Astrocyte of the cerebellum (primary cell): ENCODE results near the gene FSHR.
A peak's percentile ranks its signal among the peaks of the same experiment; 100 is the strongest.

ENCODE experiments used
- DNase-seq: peaks from one replicate; pipeline ENCODE4 v3.0.0-alpha.2; 2011; ENCODE audit warnings: low read depth
- H3K4me3 ChIP-seq: 2 replicates; pipeline ENCODE4 v1.5.1; 2011; ENCODE audit warnings: mild to moderate bottlenecking, low read depth, low read length, moderate library complexity
- in situ Hi-C: cut with HindIII; loops from 2 replicates; pipeline ENCODE4 v1.10.0; 2017; ENCODE audit warnings: low sequenced_read_pairs
- TF ChIP-seq, protein P1 (sequence below): IDR thresholded peaks from 2 replicates; pipeline ENCODE4 v1.5.1; 2012; ENCODE audit warnings: low read length, low read depth, moderate library complexity, mild to moderate bottlenecking; ENCODE audit errors: missing control alignments

FSHR gene

DNA sequence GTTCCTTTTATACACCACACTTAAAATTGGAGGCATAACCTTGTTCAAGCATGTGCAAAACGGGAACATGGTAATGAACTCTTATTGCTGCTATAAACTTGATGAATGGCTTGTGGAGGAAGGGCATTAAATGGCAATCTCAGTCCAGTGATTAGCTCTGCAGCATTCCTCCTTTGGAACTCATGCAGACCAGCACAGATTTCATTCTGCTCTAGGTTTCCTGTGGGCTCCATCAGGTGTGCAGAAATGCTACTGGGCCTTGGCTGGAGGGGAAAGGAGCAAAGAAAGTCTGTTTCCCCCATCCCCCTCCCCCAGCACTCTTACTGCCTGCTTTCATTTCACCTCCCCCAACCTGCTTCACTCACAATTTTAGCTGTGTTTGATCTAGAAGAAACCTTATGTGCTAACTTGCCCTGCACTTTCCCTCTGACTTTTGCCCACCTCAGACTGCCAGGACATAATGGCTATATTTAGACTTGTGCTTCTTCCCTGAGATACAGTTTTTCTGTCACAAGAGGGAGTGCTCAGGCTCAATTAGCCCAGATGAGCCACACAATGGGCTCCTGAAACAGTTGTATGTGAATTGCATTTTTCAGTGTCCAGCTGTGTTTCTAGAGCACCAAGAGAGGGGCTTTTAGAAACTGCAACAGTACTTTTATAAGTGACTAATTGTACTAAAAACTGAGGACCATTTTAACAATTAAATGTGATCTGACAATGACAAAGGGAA is 109.8 kb downstream of the FSHR start:
- in situ Hi-C loops, result no loop called here
- no peak overlapping the region for H3K4me3 ChIP-seq
- no peak for DNase-seq
- TF ChIP-seq, protein P1, sequence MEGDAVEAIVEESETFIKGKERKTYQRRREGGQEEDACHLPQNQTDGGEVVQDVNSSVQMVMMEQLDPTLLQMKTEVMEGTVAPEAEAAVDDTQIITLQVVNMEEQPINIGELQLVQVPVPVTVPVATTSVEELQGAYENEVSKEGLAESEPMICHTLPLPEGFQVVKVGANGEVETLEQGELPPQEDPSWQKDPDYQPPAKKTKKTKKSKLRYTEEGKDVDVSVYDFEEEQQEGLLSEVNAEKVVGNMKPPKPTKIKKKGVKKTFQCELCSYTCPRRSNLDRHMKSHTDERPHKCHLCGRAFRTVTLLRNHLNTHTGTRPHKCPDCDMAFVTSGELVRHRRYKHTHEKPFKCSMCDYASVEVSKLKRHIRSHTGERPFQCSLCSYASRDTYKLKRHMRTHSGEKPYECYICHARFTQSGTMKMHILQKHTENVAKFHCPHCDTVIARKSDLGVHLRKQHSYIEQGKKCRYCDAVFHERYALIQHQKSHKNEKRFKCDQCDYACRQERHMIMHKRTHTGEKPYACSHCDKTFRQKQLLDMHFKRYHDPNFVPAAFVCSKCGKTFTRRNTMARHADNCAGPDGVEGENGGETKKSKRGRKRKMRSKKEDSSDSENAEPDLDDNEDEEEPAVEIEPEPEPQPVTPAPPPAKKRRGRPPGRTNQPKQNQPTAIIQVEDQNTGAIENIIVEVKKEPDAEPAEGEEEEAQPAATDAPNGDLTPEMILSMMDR, result peak; percentile 16

GRCh38 chr2:49043405-49043982 is 110.8 kb downstream of the FSHR start:
- in situ Hi-C loops, result no loop called here

GRCh38 chr2:49042488-49042887 is 111.8 kb downstream of the FSHR start:
- TF ChIP-seq, protein P1, result no peak
- in situ Hi-C loops, result no loop called here
- H3K4me3 ChIP-seq, result no peak overlapping the region
- no peak for DNase-seq

More at GRCh38 chr2:49043405-49043982, 110.8 kb downstream of the FSHR start:
- no peak for DNase-seq
- no peak overlapping the region for H3K4me3 ChIP-seq
- TF ChIP-seq, protein P1, result no peak

- DNase-seq, result no peak
- H3K4me3 ChIP-seq, result no peak overlapping the region
- TF ChIP-seq, protein P1, result no peak
- in situ Hi-C loops, result no loop called here
Observed at GRCh38 chr2:49041061-49041460, 113.3 kb downstream of the FSHR start.

DNA sequence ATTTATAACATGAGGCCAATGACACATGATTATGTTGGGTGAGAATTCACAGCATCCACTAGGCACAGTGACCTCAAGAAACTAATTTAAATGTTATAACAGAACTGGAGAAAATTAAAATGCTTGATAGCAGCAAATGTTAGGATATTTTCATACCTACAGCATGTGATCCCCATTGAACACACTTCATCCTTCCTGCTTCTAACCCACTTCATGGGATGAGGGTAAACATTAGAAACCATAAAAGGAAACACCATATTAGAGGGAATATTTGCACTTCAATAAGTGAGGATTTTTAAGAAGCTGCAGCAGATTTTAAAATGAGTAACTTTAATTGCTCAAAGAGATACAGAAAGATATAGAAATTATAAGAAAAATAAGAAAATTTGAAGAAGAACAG is 117.1 kb downstream of the FSHR start:
- TF ChIP-seq, protein P1, result no peak
- DNase-seq, result no peak
- in situ Hi-C loops, result no loop called here
- H3K4me3 ChIP-seq, result no peak overlapping the region

DNA sequence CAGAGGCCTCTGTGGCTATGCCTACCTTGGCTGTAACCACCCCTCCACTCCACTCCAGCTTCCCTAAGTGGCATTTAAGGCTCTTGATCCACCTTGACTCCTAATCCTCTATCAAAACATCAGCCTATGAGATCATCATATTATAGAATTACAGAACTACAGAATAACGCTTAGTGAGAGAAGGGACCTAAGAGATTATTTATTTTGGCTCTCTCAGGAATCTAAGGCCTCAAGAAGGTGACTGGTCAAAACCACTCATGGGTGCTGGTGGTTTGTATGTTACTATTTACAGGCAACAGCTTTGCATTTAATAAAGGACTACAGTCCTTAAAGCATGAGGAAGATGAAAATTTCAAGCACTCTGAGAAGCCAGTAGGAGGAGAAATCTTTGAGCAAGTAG is 118.8 kb downstream of the FSHR start:
- no peak for DNase-seq
- H3K4me3 ChIP-seq, result no peak overlapping the region
- TF ChIP-seq, protein P1, result no peak
- in situ Hi-C loops, result no loop called here
